HTERT RPE-1 (cell line): ENCODE data around the gene THAP3.

ENCODE experiments used
- in situ Hi-C: fragments of 300-500 bp; cut with MboI; formaldehyde crosslinking; loops from 4 replicates; pipeline ENCODE4 v1.14.3; 2020; ENCODE audit warnings: low sequenced_read_pairs

The THAP3 gene, protein sequence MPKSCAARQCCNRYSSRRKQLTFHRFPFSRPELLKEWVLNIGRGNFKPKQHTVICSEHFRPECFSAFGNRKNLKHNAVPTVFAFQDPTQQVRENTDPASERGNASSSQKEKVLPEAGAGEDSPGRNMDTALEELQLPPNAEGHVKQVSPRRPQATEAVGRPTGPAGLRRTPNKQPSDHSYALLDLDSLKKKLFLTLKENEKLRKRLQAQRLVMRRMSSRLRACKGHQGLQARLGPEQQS

GRCh38 chr1:6624710-6625583 lies at the start of gene THAP3:
TSS of gene THAP3 (plus strand) at chr1:6624868. CDS start at chr1:6625219, 351 bp downstream.
- in situ Hi-C loops = no loop called here

DNA sequence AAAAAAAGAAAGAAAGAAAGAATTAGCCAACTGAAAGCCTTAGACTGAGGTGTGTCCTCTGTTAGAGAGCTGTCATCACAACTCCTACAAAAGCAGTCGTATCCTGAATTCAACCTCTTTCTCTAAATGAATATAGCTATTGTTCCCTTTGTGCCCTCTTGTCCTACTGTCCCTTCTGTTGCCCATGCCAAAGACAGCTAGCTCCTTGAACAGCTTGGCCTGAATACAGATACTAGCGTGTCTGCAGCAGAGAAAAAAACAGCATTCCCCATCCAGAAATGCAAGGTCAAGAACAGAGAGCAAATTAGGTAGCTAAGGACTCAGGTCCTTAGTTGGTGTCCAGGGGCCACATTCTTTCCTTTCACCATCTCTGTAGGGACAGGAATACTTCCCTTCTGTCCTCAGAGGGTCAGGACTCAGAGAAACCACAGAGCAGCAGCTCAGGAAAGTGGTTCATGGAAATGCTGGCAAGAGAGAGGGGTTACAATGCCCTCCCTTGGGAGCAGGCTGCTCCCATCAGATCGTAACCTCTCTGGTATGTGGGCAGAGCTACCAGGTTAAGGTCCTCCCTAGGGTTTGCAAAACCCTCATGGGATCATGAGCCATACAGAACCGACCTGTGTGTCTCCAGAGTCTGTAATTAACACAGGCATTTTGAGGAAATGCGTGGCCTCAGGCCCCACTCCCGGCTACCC lies 46.7 kb upstream of the THAP3 start:
- in situ Hi-C loops = no loop called here

DNA sequence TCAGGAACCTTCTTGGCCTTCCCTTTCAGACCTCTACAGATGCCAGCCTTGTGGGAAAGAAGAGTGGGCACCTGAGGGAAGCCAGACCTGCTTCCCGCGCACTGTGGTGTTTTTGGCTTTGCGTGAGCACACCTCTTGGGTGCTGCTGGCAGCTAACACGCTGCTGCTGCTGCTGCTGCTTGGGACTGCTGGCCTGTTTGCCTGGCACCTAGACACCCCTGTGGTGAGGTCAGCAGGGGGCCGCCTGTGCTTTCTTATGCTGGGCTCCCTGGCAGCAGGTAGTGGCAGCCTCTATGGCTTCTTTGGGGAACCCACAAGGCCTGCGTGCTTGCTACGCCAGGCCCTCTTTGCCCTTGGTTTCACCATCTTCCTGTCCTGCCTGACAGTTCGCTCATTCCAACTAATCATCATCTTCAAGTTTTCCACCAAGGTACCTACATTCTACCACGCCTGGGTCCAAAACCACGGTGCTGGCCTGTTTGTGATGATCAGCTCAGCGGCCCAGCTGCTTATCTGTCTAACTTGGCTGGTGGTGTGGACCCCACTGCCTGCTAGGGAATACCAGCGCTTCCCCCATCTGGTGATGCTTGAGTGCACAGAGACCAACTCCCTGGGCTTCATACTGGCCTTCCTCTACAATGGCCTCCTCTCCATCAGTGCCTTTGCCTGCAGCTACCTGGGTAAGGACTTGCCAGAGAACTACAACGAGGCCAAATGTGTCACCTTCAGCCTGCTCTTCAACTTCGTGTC lies 45.9 kb upstream of the THAP3 start:
- in situ Hi-C loops = no loop called here

GRCh38 chr1:6579374-6580118 lies 45.1 kb upstream of the THAP3 start, which contains the start of gene ZBTB48:
TSS of gene ZBTB48 (plus strand) at chr1:6579994. CDS start at chr1:6580610, 616 bp downstream.
- in situ Hi-C loops = no loop called here

GRCh38 chr1:6580119-6580592 lies 44.5 kb upstream of the THAP3 start:
- in situ Hi-C loops = no loop called here

- in situ Hi-C loops = no loop called here
These were observed 43.9 kb upstream of the THAP3 start for GRCh38 chr1:6580593-6581409.

- in situ Hi-C loops = no loop called here
These were observed 42.9 kb upstream of the THAP3 start for GRCh38 chr1:6581561-6582305.

- in situ Hi-C loops = no loop called here
These were observed 42.3 kb upstream of the THAP3 start for GRCh38 chr1:6582370-6582769.

GRCh38 chr1:6584126-6585080 lies 40.3 kb upstream of the THAP3 start:
- in situ Hi-C loops = no loop called here

DNA sequence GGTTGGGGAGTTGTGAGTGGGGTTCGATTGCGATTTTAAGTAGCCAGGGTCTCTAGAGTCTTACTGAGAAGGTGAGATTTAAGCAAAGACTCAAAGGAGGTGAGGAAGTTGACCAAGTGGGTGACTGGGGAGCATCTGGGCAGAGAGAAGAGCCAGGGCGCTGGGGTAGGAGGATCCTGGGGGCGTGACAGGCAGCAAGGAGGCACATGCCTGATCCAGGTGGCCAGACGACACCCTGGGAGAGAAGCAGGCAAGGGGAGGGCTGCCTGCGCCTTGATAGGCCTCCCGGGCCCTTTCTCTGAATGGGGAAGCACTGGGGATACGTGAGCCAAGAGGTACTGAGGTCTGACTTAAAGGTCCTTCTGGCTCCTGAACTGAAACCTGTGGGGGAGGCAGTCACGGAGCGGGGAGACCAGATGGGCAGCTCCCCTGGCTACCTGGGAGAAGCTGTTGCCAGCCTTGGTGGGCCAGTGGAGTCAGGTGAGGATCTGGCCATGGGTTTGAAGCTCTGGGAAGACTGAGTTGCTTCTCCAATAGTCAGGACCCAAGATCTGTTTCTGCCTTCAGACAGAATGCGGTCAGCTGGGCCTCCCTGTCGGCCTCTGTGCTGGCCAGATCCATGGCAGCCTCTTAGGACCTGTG lies 39.5 kb upstream of the THAP3 start:
- in situ Hi-C loops = no loop called here

DNA sequence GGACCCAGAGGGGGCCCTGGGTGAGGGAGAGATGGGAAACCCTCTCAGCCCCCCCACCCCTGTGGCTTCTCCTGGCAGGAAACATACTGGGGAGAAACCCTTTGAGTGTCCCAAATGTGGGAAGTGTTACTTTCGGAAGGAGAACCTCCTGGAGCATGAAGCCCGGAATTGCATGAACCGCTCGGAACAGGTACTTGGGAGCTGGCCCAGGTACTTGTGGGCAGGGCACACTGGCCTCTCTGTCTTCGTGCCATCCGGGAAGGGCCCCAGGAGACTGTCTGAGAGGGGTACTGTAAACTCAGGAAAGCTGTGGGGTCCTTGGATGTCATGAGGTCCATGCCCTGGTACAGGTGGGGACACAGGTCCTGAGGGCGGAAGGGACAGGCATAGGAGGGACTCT lies 38.8 kb upstream of the THAP3 start:
- in situ Hi-C loops = no loop called here

DNA sequence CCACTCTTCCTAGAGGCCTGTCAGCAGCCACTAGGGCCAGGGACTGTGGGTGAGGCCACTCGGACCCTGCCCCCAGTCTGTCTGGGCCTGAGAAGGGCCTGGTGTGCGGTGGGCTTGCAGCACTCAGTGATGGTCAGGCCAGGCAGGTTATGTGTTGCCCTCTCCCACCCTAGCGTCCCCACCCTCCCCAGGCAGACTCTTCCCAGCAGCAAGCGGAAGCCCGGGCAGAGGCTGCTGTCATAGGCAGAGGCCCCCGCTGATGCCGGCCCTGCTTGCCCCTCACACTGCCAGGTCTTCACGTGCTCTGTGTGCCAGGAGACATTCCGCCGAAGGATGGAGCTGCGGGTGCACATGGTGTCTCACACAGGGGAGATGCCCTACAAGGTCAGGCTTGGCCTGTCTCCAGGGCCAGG lies 38.3 kb upstream of the THAP3 start:
- in situ Hi-C loops = no loop called here

DNA sequence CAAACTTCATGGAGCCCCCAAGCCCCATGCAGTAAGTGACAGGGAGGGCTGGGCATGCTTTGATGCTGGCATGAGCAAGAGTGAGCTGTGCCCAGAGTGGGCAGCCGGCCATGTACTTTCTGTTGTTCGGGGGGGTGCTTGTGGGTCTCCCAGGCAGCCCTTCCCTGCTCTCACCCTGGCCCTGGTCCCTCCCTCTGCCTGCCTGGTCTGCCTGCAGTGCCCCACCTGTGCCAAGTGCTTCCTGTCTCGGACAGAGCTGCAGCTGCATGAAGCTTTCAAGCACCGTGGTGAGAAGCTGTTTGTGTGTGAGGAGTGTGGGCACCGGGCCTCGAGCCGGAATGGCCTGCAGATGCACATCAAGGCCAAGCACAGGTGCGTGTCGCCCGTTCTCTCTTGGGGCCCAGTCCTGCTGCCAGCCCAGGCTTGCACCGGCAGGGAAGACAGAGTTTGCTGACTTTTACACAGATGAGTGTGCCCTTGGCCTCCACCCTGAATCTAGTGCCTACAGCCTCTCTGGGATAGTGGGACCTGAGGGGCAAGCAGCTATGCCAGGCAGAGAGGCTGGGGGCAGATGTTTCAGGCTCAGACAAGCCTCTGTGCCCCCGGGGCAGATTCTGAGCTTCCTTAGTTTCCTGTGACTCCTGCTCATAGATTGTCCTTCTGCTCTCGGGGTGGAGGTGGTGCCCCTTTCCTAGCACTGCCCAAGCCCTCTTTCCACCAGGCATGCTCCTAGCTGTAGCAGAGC lies 37.2 kb upstream of the THAP3 start:
- in situ Hi-C loops = no loop called here

GRCh38 chr1:6588128-6588892 lies 36.4 kb upstream of the THAP3 start:
- in situ Hi-C loops = no loop called here

- in situ Hi-C loops = no loop called here
These were observed 35.7 kb upstream of the THAP3 start for GRCh38 chr1:6588893-6589520.
